Pons (tissue), 1 donor: ENCODE data around the gene NELL1.

ENCODE experiments used
- DNase-seq: peaks from one replicate; pipeline ENCODE4 v3.0.0-alpha.2; 2016; ENCODE audit warnings: low spot score

NELL1 gene

GRCh38 chr11:20668131-20668809 lies 1.1 kb upstream of the NELL1 start:
- DNase-seq = no peak

GRCh38 chr11:20669820-20670684 lies 666 bp downstream of the NELL1 start:
- DNase-seq = no peak

DNA sequence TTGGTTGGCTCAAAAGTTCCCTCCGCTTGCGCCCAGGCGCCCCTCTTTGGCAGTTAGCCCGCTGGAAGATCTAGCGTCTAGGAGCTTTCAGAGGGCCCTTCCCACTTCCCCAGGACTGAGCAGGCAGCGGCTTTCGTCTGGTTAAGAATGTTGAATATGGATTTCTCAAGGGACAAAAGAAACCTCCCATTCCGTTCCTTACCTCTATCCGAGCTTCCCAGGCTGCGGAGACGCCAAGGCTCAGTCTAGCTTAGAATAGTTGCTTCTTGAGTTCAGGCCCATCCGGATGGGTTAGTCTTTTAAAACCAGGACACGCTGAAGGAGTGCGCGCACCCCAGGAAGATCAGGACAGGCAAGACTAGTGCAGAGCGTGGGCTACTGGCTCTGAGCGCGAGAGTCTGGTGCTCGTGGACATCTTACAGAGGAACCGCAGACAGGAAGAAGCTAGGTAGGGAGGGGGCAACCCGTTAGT lies 1.6 kb downstream of the NELL1 start:
- no peak for DNase-seq

- peak; percentile 55 for DNase-seq
Observed at GRCh38 chr11:20671856-20672546, 2.6 kb downstream of the NELL1 start.

DNA sequence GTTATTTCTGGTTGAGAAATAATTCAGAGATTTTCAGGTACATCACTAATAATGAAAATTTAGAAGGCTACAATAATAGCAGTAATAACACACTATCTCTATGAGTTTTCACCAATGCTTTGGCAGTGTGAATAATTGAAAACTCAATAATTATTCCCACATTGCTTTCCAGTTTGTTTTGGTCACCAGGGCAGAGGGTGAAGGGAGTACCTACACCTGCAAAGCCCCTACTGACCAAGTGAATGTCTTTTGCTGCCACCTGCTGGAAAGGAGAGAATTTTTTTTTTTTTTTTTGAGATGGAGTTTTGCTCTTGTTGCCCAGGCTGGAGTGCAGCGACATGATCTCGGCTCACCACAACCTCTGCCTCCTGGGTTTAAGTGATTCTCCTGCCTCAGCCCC lies 3.2 kb downstream of the NELL1 start:
- DNase-seq = no peak

DNA sequence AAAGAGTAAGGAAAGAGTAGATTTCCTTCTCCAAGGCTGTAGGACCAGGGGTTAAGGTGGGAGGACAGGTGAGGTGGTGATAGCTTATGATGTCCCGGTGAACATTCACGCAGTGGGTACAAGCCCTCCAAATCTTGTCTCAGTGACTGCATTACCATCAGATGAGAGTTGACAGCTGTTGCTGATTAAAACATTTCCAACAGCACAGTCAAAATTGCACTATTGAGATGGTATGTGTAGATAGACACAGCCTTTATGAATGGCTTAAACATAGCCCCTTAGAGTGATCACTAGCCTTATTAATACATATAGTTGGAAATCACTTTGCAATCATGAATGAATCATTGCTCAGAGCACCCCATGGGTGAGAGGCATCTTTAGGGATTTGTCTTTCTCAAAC lies 7.3 kb downstream of the NELL1 start:
- no peak for DNase-seq

DNA sequence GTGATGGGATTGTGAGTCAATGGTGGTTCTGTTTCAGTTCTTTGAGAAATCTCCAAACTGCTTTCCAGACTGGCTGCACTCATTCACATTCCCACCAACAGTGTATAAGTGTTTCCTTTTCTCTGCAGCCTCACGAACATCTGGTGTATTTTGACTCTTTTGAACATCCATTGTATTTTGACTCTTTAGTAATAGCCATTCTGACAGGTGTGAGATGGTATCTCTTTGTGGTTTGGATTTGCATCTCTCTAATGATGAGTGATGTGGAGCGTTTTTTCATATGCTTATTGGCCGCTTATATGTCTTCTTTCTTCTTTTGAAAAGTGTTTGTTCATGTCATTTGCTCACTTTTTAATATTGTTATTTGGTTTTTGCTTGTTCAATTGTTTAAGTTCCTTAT lies 19.4 kb downstream of the NELL1 start:
- no peak for DNase-seq

GRCh38 chr11:20707876-20708275 lies 38.5 kb downstream of the NELL1 start:
- DNase-seq = no peak

DNA sequence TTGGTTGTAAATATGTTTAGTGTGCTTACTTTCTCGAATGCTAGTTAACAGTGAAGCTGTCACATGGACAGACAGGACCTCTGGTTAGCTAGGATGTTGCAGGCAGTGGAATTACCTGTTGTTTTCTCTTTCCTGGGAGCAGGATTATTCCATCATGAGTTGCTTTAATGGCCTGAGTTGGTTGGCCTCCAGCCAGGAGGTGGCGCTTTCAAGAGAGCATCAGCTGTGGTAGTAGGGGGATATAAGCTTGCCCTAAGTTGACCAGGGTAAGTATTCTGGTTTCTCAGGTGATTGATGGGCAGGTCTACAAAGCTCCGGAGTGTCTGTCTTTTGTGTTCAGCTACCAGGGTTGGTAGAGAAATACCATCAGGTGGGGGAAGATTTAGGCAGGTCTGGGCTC lies 43.5 kb downstream of the NELL1 start:
- DNase-seq = no peak

GRCh38 chr11:20715464-20715863 lies 46.1 kb downstream of the NELL1 start:
- no peak for DNase-seq

- DNase-seq = no peak
Observed at GRCh38 chr11:20715931-20716330, 46.5 kb downstream of the NELL1 start.

GRCh38 chr11:20719821-20720220 lies 50.4 kb downstream of the NELL1 start:
- no peak for DNase-seq

DNA sequence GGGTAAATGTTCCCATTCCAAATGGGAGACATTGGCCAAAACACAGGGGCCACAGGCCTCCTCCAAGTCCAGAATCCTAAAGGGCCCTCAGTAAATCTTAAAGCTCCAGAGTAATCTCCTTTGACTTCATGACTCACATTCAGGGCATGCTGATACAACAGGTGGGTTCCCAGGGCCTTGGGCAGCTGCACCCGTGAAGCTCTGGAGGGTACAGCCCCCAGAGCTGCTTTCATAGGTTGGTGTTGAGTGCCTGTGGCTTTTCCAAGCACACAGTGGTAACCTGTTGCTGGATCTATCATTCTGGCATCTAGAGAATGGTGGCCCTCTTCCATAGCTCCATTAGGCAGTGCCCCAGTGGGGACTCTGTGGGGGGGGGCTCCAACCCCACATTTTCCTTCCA lies 54.0 kb downstream of the NELL1 start:
- no peak for DNase-seq

DNA sequence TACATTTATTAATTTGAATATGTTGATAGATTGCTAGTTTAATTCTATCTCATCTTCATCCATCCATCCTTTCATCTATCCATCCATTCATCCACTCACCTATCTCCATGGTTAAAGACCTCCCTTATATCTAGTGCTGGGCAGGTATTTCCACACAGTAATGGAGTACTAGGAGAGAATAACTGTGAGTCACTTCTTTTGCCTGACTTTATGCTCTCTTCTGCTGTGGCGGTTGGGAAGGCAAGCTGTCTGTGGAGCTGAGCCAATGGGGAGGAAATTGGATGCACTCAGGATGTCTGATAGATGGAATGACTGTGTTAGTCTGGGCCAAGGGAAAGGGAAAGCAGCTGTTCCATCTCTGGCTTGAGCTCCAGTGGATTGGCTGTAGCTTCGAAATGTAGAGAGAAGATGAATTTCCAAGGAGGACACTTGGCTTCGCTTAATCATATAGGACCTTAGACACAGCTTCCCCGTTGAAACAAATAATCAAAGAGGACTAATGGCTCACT lies 60.3 kb downstream of the NELL1 start:
- peak; percentile 31 for DNase-seq

DNA sequence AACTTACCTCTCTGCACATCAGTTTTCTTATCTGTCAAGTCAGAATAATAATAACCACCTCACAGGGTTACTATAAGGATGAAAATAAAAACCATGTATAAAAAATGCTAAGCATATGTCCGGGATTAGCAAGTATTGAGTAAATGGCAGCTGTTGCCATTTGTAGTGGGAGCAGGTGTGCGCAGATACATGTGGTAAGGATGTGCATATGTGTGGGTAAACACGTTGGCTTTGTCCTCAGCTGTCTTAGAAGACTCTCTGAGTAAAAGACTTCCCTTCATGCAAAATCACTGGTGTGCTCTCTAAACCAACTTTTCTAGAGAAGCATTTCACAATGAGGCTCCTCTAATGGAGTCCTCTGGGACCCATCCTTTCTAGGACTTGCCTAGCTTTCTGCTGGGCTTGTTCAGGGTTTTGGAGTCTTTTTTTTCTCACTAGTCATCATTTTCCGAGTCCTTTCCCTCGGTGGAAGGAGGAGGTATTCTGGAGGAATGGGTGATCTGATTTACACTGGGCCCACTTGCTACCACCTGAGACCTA lies 62.4 kb downstream of the NELL1 start:
- DNase-seq = no peak

- no peak for DNase-seq
Observed at GRCh38 chr11:20739107-20739506, 69.7 kb downstream of the NELL1 start.

- no peak for DNase-seq
Observed at GRCh38 chr11:20739577-20739976, 70.2 kb downstream of the NELL1 start.

GRCh38 chr11:20754933-20755332 lies 85.5 kb downstream of the NELL1 start:
- no peak for DNase-seq

- DNase-seq = no peak
Observed at GRCh38 chr11:20759541-20759940, 90.2 kb downstream of the NELL1 start.

DNA sequence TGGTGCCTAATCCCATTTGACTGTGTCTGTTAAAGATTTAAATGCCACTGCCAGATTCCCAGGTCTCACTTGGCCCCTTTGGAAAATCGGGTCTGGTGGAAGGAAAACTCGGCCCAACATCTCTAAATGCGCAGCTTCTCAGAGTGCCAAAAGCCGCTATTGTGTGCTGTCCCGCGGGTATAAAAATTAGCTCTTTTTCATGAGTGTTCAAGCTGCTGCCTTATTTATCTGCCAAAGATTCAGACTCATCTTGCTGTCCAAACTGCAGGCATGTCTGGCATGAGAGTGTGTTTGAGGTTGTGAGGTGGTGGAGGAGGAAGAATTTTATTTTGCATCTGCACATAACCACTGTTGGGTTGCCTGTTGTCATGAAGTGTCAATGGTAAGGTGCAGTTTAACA lies 91.4 kb downstream of the NELL1 start:
- no peak for DNase-seq

DNA sequence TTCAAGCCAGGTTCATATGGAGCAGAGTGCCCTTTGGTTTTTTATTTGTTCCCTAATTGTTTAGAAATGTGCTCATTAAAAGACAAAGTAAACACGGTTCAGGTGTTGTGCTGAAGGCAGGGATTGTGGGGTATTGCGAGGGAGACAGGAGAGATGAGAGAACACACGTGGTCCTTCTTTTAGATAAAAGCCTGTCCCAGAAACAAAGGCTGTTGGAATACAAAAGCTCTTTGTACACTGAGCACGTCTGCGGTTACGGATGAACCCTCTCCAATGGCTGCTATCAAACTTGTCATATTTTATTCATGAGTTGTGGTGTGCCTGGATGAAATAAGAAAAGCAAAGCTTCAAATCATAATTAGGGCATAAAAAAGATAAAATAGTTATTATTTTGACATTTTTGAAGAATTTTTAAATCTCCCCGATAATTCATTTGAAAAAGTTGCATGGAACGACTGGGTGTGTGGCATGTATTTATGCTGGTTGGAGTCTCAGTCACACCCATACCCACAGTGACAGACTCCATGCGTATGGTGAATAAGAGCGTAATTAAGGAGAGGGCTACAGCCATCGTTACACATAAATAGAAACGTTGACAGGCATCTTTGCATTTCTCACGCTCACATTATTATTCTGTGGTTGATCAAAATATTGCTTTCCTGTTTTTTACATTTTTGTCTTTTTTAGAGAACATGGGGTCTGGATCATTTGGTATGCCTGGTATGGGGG lies 92.9 kb downstream of the NELL1 start:
- DNase-seq = peak; percentile 61

GRCh38 chr11:20762980-20763379 lies 93.6 kb downstream of the NELL1 start:
- no peak for DNase-seq
